SK-N-MC (cell line): Measurements from ENCODE around the gene DNHD1.

ENCODE experiments used
- EZH2 ChIP-seq: fragments of 200-600 bp; sonication (generic); IDR thresholded peaks from one replicate; pipeline ENCODE4 v1.6.1; 2017; ENCODE audit warnings: antibody characterized with exemption
- POLR2AphosphoS5 ChIP-seq: IDR thresholded peaks from 2 replicates; pipeline ENCODE4 v1.6.1; 2012; ENCODE audit warnings: mild to moderate bottlenecking, low read depth, low read length, borderline replicate concordance

DNA sequence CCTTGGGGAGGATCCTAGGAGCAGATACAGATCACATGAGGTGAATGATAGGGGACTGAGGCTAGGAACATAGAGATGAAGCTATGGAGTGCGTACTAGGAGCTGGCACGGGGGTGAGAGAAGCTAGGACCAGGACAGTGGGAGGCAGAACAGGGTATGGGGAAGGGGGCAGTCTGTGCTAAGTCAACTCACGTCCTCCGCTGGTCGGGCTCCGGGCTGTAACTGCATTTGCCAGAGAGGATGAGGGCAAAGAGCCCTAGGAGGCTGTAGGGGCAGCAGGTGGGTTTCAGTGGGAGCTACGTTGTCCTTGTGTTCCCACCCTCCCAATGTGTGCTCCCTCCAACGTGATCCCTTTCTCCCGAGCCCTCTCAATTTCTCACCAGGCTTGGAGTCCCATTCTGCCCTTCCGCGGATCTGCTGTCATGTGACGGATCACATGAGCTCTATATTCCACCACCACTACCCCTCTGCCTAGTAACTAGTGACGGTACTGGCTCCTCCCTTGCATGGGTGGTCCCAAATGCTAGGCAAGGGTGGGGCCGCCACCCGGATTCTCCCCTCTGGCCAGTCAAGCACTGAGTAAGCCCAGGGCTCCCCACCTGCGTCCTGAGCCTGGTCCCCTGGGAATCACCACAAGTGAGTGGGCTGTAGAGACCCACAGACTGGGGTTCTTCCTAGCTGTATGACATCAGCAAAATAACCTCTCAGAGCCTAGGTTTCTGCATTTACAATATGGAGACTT, 122.1 kb downstream of the DNHD1 start, which contains the start of gene TPP1:
- TF ChIP-seq EZH2 (no peak), POLR2AphosphoS5 (peak; percentile 74)
